K562 (cell line): ENCODE data around the gene ZNF280D. TPM values are rescaled to one million over a fixed set of nuclear protein-coding genes. Genes with fewer than 3 reads are reported as not detected.
A peak's percentile ranks its signal among the peaks of the same experiment; 100 is the strongest.

Source experiments
- BCL6 ChIP-seq: fragments of 250-450 bp; sonication (Bioruptor Pico); IDR thresholded peaks from 2 replicates; pipeline ENCODE4 v1.4.0; 2020
- DIDO1 ChIP-seq: fragments of 450-650 bp; IDR thresholded peaks from 2 replicates; pipeline ENCODE4 v1.6.1; 2016; ENCODE audit warnings: low read depth, missing biosample characterization, missing genetic modification characterization
- E4F1 ChIP-seq: fragments of 250-450 bp; sonication (Bioruptor Pico); IDR thresholded peaks from 2 replicates; pipeline ENCODE4 v1.5.0; 2021; ENCODE audit warnings: mild to moderate bottlenecking, borderline replicate concordance
- MEF2A ChIP-seq: IDR thresholded peaks from 2 replicates; pipeline ENCODE4 v1.6.1; 2011; ENCODE audit warnings: low read depth, mild to moderate bottlenecking, low read length, moderate library complexity; ENCODE audit not compliant: control insufficient read depth
- NR1H2 ChIP-seq: sonication (generic); formaldehyde crosslinking; IDR thresholded peaks from 2 replicates; pipeline ENCODE4 v1.4.0; 2020; ENCODE audit warnings: mild to moderate bottlenecking, missing genetic modification reagents
- RHOXF2B ChIP-seq: fragments of 250-450 bp; sonication (Bioruptor Pico); conservative IDR thresholded peaks from 2 replicates; pipeline ENCODE4 v1.5.1; 2021
- SETDB1 ChIP-seq: IDR thresholded peaks from one replicate; pipeline ENCODE4 v1.6.1; 2012; ENCODE audit warnings: low read length, control low read depth, inconsistent platforms
- SUPT5H ChIP-seq: fragments of 450-650 bp; IDR thresholded peaks from 2 replicates; pipeline ENCODE4 v1.6.1; 2016
- TBL1XR1 ChIP-seq, 2 experiments: IDR thresholded peaks; 2 replicates each; pipeline ENCODE4 v1.6.1; 2012; ENCODE audit warnings: improper control_type of control experiment in 2 of 2, low read length in 2 of 2, mild to moderate bottlenecking in 1 of 2
- ZNF436 ChIP-seq: fragments of 250-450, 450-650 bp; sonication (Bioruptor Pico); formaldehyde crosslinking; IDR thresholded peaks from 2 replicates; pipeline ENCODE4 v1.7.0; 2020; ENCODE audit warnings: mild to moderate bottlenecking
- ZNF740 ChIP-seq, 3 experiments: fragments of 200-800 bp in 1 of 3; sonication (Bioruptor generic) in 1 of 3; sonication (generic) in 1 of 3; formaldehyde crosslinking in 1 of 3; IDR thresholded peaks; 2 replicates each; pipeline versions ENCODE4 v1.6.1 to v1.8.0; 2016 to 2022; ENCODE audit warnings: mild to moderate bottlenecking in 2 of 3, missing compliant biosample characterization in 2 of 3, missing genetic modification characterization in 2 of 3, missing genetic modification reagents in 1 of 3
- polyA plus RNA-seq, 8 experiments: library from polyadenylated mRNA; depleted of rRNA in 4 of 8; stranded (reverse) in 5 of 8; unstranded in 3 of 8; fragments of >200 nt; fragmentation: Nextera tagmentation in 2 of 8; fragmentation: Illumina TruSeq in 1 of 8; extraction: Ambion mirVana in 2 of 8; extraction: Trizol in 1 of 8; gene quantifications; 2 replicates each; pipeline versions ENCODE4 v1.2.1 to v1.2.3, GENCODE V29; 2011 to 2014; ENCODE audit warnings: inconsistent platforms in 1 of 8, missing spikeins in 1 of 8
- total RNA-seq, 7 experiments: library from RNA; depleted of rRNA in 6 of 7; stranded (reverse); fragments of >200 nt in 6 of 7; fragmentation: Illumina TruSeq in 2 of 7; extraction: Trizol in 2 of 7; gene quantifications; 2 replicates each; pipeline versions ENCODE4 v1.2.1 to v1.2.3, GENCODE V29; 2011 to 2021; ENCODE audit warnings: low replicate concordance in 1 of 7
- TF ChIP-seq, protein P1 (sequence below): sonication (generic); formaldehyde crosslinking; IDR thresholded peaks from 2 replicates; pipeline ENCODE4 v1.8.1; 2022; ENCODE audit warnings: missing genetic modification reagents
- TF ChIP-seq, protein P2 (sequence below): fragments of 450-650 bp; IDR thresholded peaks from 2 replicates; pipeline ENCODE4 v1.6.1; 2016; ENCODE audit warnings: low read depth

Gene ZNF280D
- total and polyA plus RNA-seq, 9 of the 15 experiments (the other 6 are each of a cell fraction or from before 2014, with no cell fraction given), result 8.3 to 21.8 (median 18.4) TPM

DNA sequence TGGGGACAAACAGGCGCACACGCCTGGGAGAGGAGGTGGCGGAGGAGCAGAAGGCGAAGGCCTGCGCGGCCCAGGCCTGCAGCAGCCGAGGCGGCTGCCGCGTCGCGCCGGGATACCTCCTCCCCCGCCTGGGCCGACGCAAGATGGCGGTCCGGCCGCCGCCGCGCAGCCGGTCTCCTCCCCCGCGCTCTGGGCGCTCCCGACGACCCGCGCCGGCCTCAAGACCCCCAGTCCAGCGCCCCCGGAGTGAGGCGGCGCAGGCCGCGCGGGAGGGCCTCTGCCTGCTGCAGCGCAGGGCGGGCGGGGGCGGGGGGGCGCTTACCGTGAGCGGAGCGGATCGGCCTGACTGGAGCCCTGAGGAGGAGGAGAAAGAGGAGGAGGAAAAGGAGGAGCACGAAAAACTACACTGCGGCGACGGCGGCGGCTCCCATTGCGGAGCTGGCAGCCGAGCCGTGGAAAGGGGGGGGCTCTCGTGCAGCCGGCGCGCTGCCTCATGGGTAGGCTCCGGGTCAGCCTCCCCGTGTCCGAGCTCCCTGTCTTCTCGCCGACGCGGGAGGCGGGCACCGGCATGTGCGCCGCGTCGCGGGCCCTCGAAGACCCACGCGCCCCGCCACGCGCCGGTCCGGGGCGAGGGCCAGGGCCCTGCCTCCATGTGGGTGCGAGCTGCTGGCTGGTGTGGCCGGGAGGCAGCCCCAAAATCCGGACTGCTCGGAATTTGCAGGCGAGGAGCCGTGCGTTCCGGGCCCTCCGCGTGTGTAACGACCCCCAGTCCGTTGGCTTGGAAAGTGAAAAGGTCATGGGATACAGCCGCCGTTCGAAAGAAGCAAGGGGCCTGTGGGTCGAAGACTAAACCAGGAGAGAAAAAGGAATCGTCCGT is at the start of gene ZNF280D (continued):
- TF ChIP-seq MEF2A (no peak), NR1H2 (CRISPR knock-in tag) (no peak), BCL6 (CRISPR knock-in tag) (peak; percentile 80), DIDO1 (tag) (no peak), RHOXF2B (CRISPR knock-in tag) (0 out of 2 replicates have a peak, but pooled peaks have one; percentile 64), ZNF740 (CRISPR knock-in tag; IDR thresholded peaks at IDR 0.05) (peak; percentile 99), ZNF740 (tag; IDR thresholded peaks at IDR 0.05) (peak in 1 of 2 experiments; percentile 98; a peak in 2 of 4 replicates), E4F1 (no peak), SETDB1 (no peak), ZNF436 (CRISPR knock-in tag) (no peak), TBL1XR1 (IDR thresholded peaks at IDR 0.05; ENCODE audit: low read length in 2 of 2) (no peak; a peak in 1 of 4 replicates), SUPT5H (no peak)
- TF ChIP-seq, protein P1, sequence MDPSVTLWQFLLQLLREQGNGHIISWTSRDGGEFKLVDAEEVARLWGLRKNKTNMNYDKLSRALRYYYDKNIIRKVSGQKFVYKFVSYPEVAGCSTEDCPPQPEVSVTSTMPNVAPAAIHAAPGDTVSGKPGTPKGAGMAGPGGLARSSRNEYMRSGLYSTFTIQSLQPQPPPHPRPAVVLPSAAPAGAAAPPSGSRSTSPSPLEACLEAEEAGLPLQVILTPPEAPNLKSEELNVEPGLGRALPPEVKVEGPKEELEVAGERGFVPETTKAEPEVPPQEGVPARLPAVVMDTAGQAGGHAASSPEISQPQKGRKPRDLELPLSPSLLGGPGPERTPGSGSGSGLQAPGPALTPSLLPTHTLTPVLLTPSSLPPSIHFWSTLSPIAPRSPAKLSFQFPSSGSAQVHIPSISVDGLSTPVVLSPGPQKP (CRISPR knock-in tag), result no peak
- TF ChIP-seq, protein P2, sequence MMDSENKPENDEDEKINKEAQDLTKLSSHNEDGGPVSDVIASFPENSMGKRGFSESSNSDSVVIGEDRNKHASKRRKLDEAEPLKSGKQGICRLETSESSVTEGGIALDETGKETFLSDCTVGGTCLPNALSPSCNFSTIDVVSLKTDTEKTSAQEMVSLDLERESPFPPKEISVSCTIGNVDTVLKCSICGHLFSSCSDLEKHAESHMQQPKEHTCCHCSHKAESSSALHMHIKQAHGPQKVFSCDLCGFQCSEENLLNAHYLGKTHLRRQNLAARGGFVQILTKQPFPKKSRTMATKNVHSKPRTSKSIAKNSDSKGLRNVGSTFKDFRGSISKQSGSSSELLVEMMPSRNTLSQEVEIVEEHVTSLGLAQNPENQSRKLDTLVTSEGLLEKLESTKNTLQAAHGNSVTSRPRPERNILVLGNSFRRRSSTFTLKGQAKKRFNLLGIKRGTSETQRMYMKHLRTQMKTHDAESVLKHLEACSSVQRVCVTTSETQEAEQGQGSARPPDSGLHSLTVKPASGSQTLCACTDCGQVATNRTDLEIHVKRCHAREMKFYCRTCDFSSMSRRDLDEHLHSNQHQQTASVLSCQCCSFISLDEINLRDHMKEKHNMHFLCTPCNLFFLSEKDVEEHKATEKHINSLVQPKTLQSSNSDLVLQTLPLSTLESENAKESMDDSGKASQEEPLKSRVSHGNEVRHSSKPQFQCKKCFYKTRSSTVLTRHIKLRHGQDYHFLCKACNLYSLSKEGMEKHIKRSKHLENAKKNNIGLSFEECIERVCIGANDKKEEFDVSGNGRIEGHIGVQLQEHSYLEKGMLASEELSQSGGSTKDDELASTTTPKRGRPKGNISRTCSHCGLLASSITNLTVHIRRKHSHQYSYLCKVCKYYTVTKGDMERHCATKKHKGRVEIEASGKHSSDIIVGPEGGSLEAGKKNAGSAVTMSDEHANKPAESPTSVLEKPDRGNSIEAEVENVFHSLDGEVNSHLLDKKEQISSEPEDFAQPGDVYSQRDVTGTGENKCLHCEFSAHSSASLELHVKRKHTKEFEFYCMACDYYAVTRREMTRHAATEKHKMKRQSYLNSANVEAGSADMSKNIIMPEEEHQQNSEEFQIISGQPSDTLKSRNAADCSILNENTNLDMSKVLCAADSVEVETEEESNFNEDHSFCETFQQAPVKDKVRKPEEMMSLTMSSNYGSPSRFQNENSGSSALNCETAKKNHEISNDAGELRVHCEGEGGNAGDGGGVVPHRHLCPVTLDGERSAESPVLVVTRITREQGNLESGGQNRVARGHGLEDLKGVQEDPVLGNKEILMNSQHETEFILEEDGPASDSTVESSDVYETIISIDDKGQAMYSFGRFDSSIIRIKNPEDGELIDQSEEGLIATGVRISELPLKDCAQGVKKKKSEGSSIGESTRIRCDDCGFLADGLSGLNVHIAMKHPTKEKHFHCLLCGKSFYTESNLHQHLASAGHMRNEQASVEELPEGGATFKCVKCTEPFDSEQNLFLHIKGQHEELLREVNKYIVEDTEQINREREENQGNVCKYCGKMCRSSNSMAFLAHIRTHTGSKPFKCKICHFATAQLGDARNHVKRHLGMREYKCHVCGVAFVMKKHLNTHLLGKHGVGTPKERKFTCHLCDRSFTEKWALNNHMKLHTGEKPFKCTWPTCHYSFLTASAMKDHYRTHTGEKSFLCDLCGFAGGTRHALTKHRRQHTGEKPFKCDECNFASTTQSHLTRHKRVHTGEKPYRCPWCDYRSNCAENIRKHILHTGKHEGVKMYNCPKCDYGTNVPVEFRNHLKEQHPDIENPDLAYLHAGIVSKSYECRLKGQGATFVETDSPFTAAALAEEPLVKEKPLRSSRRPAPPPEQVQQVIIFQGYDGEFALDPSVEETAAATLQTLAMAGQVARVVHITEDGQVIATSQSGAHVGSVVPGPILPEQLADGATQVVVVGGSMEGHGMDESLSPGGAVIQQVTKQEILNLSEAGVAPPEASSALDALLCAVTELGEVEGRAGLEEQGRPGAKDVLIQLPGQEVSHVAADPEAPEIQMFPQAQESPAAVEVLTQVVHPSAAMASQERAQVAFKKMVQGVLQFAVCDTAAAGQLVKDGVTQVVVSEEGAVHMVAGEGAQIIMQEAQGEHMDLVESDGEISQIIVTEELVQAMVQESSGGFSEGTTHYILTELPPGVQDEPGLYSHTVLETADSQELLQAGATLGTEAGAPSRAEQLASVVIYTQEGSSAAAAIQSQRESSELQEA, result no peak
